Measurements from ENCODE around the gene MAU2.

The MAU2 gene

DNA sequence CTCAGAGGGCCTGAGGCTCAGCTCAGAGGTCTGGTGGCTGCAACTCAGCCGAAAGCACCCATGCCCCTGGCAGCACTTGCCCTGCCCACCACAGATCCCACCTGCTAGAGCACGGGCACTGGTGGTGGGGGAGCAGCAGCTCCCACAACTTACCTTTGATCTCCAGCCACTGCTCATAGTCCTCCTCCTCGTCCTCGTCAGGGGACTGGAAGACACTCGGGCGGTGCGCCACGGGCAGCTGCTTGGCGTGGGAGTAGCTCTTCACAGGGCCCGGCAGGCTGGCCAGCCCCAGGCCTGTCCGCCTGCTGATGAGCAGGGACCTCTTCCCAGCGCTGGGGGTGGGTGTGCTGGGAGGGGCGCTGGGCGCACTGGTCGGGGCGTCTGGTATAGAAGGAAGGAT, 14.9 kb upstream of the MAU2 start:
- no peak for DNase-seq (ENCODE audit: low read depth)

- no peak for DNase-seq (ENCODE audit: low read depth)
Observed at GRCh38 chr19:19306191-19306590, 14.4 kb upstream of the MAU2 start.

DNA sequence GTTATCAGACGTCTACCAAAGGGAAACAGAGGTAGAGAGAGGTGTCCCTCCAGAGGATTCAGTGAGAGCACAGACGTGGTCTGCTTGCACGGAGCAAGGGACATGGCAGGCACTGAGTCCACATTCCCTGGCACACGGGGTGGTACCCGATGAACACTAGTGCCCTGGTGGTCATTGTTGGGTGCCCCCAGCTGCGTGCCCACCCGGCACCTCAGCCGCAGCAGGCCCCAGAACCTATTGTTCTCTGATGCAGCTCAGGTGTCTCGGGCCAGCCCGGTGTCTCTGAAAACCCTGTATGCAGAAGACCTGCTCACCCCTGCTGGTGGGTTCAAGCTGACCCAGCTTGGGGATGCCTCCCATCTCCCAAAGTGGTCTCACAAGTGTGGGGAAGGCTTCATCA, 12.3 kb upstream of the MAU2 start:
- DNase-seq (ENCODE audit: low read depth) = no peak

DNA sequence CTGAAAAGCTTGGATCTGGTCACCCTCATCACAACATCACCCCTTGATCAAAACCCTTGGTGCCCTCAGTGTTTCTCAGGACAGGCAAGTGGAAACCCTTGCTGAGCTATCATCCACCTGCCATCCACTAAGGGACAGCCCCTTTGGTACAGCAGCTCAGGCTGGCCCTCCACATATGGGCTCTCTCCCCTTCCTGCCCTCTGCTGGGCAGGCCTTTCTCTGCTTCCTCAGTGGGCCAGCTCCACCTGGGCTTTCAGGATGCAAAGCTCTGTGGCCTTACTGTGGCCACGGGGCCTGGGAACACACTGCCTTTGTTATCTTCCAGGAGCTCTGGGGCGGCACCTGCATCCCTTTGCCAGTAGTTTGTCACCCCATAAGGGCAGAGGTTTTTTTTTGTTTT, 5.2 kb upstream of the MAU2 start:
- no peak for DNase-seq (ENCODE audit: low read depth)

- DNase-seq (ENCODE audit: low read depth) = no peak
Observed at GRCh38 chr19:19316082-19316481, 4.5 kb upstream of the MAU2 start.

DNA sequence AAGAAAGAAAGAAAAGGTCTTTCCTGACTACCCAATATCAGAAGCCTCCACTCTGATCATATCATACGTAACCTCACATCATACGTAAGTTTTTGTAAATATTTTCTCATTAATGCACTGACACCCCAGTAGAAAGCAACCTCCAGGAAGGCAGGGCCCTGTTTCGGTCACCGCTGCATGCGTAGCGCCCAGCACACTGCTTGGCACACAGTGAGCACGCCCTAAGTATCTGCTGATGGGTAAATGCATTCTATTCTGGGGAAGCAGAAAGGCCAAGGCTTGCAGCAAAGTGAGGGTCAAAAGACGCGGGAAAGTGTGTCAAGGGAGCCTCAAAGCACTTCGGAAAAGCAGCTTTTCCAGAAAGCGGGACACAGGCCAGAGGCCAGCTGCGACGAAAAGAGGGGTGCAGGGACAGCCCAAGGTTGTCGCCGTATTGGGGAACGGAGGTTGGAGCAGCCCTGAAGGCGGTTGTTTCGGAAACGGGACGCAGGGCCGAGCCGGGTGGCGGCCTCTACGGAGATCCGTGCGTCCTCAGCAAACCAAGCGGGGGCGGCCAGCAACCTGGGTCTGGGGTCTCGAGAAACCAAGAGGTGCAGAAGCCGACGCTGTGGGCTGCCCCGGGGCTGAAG, 783 bp upstream of the MAU2 start:
- no peak for DNase-seq (ENCODE audit: low read depth)

- no peak for DNase-seq (ENCODE audit: low read depth)
Observed at GRCh38 chr19:19321141-19321577, 530 bp downstream of the MAU2 start.

DNA sequence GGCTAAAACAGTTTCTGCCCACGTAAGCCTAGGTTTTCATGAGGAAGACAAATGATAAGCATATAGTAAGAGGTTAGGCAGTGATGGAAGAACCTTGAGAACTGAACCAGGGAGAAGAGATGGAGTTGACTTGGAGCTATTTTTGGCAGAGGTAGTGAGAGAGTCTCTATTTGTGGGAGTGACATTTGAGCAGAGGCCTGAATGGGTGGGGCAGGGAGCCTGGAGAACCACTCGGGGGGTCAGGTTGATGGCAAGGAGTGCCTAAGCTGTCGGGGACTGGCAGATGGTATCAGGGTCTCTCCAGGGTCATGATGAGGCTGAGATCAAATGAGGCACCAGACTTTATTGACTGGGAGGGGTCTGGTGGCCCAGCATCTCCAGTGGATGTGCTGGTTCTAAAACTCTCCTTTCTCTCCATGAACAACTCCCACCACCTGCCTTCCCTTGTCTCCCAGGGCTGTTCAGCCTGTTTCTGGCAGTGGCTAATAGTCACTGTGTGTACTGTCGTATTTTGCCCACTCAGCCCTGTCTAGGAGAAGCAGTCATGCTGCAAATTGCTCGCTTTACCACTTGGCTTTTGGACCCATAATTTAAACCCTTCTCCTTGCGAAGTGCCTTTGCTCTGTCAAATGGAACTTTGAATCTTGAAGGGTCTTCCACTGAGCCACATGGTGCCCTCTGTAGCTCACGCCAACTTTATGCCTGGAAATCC, 3.6 kb downstream of the MAU2 start:
- no peak for DNase-seq (ENCODE audit: low read depth)

DNA sequence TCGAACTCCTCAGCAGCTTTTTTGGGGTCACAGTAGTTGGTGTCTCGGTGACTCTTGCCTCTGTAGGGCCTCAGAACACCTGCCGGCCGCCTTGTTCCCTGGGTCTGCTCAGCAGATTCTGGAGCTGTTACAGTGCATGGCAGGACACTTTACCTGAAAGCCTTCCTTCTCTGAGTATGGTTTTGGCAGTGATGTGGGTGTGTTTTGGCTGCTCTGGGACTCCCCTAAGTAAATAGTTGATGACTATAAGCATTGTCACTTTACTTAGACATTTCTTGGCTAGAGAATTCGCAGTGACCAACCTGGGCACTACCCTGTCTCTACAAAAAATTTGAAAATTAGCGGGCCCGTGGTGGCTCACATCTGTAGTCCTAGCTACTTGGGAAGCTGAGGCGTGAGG, 7.0 kb downstream of the MAU2 start:
- DNase-seq (ENCODE audit: low read depth) = no peak

DNA sequence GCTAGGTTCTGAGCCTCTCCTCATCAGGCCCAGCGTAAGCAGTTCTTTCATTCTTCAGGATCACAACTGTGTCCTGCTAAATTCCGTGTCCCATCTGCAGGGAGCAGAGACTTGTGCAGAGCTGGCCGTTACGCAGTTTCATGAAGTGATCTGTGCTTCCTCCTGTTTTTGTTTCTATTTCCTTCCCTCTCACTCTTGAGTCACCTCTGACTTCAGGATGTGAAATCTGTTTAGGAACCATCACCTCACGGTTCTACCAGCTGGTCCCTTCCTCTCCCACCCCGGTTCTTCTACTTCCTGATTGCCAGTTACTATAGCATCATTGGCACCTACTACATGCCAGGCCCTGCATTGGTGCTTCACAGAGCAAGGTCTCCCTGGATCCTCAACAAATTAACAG, 8.5 kb downstream of the MAU2 start:
- DNase-seq (ENCODE audit: low read depth) = no peak

GRCh38 chr19:19334063-19334988, 13.7 kb downstream of the MAU2 start:
- DNase-seq (ENCODE audit: low read depth) = no peak

DNA sequence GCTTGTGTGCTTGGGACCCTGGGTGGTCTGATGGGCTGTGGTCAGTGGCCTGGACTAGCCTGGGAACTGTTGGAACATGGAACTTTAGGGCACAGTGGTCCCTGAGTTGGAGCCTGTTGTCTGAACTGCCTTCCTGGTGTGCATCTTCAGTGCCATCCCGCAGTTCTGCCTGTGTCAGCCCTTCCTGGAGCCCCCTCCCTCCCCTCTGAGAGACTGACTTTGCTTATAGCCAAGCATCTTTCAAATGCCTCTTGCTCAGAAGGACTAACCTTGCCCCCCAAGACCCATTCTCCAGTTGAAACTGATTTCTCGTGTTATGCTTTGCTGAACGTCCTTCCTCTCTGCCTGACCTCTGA, 14.3 kb downstream of the MAU2 start:
- no peak for DNase-seq (ENCODE audit: low read depth)

DNA sequence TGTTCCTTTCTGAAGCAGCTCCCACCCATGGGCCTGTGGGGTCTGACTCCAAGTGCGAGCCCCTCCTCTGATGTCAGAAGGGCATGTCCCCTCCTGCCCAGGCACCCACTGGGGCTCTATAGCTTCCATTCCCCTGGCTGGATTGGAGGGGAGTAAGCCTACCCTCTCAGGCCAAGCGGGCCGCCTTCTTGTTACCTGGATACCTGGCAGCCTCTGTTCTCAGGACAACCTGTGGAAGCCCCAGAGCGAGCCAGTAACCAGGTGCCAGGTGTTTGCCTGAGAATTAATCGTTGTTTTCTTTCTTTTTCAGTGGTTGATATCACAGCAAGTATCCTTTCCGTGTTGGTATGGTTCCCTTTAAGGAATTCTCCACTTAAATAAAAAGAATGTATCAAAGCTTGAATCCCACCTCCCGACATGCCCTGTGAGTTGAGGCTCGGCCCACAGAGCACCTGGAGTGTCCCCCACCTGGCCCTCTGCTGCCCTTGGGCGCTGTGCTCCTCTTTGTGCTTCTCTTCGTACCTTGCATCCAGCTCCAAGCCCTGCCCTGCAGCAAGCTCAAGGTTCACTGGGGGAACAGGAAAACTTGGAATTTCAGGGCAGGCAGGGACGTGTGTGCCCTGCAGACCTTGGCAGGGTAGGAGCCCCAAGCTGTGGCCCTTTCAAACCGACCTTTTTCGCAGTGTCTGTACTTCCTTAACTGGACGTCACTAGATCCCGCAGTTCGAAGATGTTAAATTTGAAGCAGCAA, 15.0 kb downstream of the MAU2 start:
- no peak for DNase-seq (ENCODE audit: low read depth)

- no peak for DNase-seq (ENCODE audit: low read depth)
Observed at GRCh38 chr19:19336597-19336996, 16.0 kb downstream of the MAU2 start.

DNA sequence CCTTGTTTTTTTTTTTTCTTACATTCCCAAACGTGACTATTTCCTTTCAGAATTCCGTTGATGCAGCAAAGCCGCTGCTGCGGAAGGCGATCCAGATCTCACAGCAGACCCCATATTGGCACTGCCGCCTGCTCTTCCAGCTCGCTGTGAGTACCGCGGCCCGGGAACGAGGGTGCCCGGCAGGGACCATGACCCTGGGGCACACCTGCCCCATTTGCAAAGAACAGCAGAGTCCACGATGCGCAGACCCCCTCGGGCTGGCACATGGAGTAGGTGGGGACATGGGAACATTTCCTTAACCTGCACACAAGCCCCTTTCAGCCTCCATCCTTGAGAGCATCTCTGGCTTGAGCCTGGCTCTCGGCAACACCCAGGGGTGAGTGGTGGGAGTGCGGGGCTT, 16.5 kb downstream of the MAU2 start:
- no peak for DNase-seq (ENCODE audit: low read depth)

DNA sequence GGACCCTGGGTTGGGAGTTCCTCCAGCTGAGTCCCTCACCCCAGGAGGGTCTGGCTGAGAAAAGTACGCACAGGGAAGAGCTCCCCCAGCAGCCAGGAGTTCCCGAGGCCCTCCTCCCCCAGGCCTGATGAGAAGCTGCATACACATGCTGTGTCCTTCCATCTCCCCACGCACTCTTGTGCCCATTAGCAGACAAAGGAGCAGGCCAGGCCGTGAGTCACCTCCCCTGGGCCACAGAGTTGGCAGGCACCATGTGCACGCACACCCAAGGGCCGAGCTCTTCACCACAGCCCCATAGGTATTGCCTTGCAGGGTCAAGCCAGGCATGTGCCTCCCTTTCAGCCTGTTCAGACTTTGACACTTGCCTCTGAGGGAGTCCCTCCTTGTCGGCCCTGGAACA, 17.5 kb downstream of the MAU2 start:
- no peak for DNase-seq (ENCODE audit: low read depth)

DNA sequence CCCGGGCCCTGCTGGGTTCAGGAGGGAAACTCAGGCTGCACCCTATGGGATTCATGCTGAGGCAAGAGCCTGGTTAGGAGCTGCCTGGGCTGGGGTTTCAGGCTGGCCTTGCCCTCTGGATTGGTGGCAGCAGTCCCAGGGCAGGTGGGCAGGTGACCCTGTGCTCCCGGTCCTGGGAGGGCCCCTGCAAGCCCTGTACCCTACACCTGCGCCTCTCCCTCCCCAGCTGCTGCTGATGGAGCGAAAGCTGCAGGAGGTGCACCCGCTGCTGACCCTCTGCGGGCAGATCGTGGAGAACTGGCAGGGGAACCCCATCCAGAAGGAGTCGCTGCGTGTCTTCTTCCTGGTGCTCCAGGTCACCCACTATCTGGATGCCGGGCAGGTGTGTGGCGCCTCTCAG, 20.4 kb downstream of the MAU2 start:
- DNase-seq (ENCODE audit: low read depth) = no peak

GRCh38 chr19:19342086-19343015, 21.7 kb downstream of the MAU2 start:
- DNase-seq (ENCODE audit: low read depth) = no peak

DNA sequence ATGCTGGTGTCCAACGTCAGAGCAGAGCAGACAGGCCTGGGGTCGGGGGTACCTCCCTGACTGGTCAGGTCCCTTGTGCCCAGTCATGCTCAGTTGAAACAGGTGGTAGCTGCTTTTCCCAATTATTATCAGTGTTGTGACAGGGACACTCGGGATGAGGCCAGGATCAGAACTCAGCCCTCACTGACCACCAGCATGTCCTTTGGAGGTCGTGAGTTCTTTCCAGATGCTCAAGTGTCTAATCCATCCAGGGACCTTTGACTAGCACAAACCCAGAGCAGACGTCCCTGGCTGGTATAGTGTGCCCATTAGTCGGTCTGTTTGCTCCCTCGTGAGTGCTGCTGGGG, 22.4 kb downstream of the MAU2 start:
- no peak for DNase-seq (ENCODE audit: low read depth)

GRCh38 chr19:19343762-19344161, 23.1 kb downstream of the MAU2 start:
- no peak for DNase-seq (ENCODE audit: low read depth)

GRCh38 chr19:19345232-19345631, 24.6 kb downstream of the MAU2 start:
- no peak for DNase-seq (ENCODE audit: low read depth)

All from activated T-cell treated with anti-CD3 and anti-CD28 coated beads for 24 hours (primary cell).